HepG2 (cell line): ENCODE results near the gene ABCG1.

Experiments
- FOXP4 ChIP-seq: sonication (generic); formaldehyde crosslinking; IDR thresholded peaks from 2 replicates; pipeline ENCODE4 v1.4.0; 2020; ENCODE audit warnings: missing genetic modification reagents
- NR1H2 ChIP-seq: sonication (generic); formaldehyde crosslinking; IDR thresholded peaks from 2 replicates; pipeline ENCODE4 v1.8.1; 2022; ENCODE audit warnings: low read depth, missing genetic modification reagents, borderline replicate concordance
- SKI ChIP-seq: fragments of 450-650 bp; IDR thresholded peaks from one replicate; pipeline ENCODE4 v1.6.1; 2018; ENCODE audit warnings: mild to moderate bottlenecking; ENCODE audit not compliant: partially characterized antibody
- SP1 ChIP-seq, 2 experiments: fragments of 450-650 bp in 1 of 2; sonication (generic) in 1 of 2; formaldehyde crosslinking in 1 of 2; IDR thresholded peaks; 2 replicates each; pipeline versions ENCODE4 v1.4.0 to v1.6.1; 2016 to 2020; ENCODE audit warnings: missing genetic modification reagents in 1 of 2
- ZNF124 ChIP-seq: sonication (generic); formaldehyde crosslinking; IDR thresholded peaks from 2 replicates; pipeline ENCODE4 v1.4.0; 2020; ENCODE audit warnings: missing genetic modification reagents
- ZNF292 ChIP-seq: sonication (generic); formaldehyde crosslinking; IDR thresholded peaks from 2 replicates; pipeline ENCODE4 v1.8.1; 2022; ENCODE audit warnings: mild to moderate bottlenecking, low read depth, missing genetic modification reagents, borderline replicate concordance
- ZNF549 ChIP-seq: sonication (generic); formaldehyde crosslinking; IDR thresholded peaks from 2 replicates; pipeline ENCODE4 v1.5.0; 2020; ENCODE audit warnings: missing genetic modification reagents

GRCh38 chr21:42295845-42296244 is 76.9 kb downstream of the ABCG1 start:
- TF ChIP-seq ZNF549 (CRISPR knock-in tag) (no peak), ZNF292 (CRISPR knock-in tag) (no peak), NR1H2 (no peak), ZNF124 (no peak), FOXP4 (no peak), SKI (no peak), SP1 (IDR thresholded peaks at IDR 0.05) (no peak), SP1 (CRISPR knock-in tag; IDR thresholded peaks at IDR 0.05) (no peak)
